ENCODE measurements around the gene ZNF503.

GRCh38 chr10:75434291-75434690 is 32.7 kb upstream of the ZNF503 start:
- TF ChIP-seq GATA2 (IDR thresholded peaks at IDR 0.05; ENCODE audit: low read depth, low read length) (no peak), GATA3 (IDR thresholded peaks at IDR 0.05; ENCODE audit: low read depth, low read length) (no peak)
